Sigmoid colon (tissue), 7 donors: ENCODE results near the gene AK5. TPM values are rescaled to one million over a fixed set of nuclear protein-coding genes. Genes with fewer than 3 reads are reported as not detected.

Experiments
- DNase-seq: peaks from one replicate; pipeline ENCODE4 v3.0.0-alpha.2; 2019
- H3K27ac ChIP-seq, 4 donors: fragments of 200-600 bp; sonication (generic); one replicate each; pipeline ENCODE4 v1.5.1; 2016 to 2019; ENCODE audit warnings: mild to moderate bottlenecking in 1 of 4
- H3K27me3 ChIP-seq, 3 donors: fragments of 200-600 bp; sonication (generic); one replicate each; pipeline ENCODE4 v1.5.1; 2019; ENCODE audit warnings: mild to moderate bottlenecking in 1 of 3
- H3K36me3 ChIP-seq, 4 donors: fragments of 200-600 bp; sonication (generic); one replicate each; pipeline ENCODE4 v1.5.1; 2016 to 2019
- H3K4me1 ChIP-seq, 4 donors: fragments of 200-600 bp; sonication (generic); one replicate each; pipeline ENCODE4 v1.5.1; 2017 to 2019
- H3K4me3 ChIP-seq, 4 donors: fragments of 200-600 bp; sonication (generic); one replicate each; pipeline ENCODE4 v1.5.1; 2017 to 2019; ENCODE audit warnings: mild to moderate bottlenecking in 2 of 4, moderate library complexity in 1 of 4
- H3K9me3 ChIP-seq, 4 donors: fragments of 200-600 bp in 3 of 4; sonication (generic) in 3 of 4; one replicate each; pipeline versions ENCODE4 v1.5.1 to v1.6.1; 2013 to 2019
- EP300 ChIP-seq, 4 donors: sonication (generic); formaldehyde crosslinking; IDR thresholded peaks; one replicate each; pipeline ENCODE4 v1.6.1; 2017; ENCODE audit warnings: antibody characterized with exemption in 4 of 4
- POLR2A ChIP-seq, 2 donors: fragments of 450-650 bp; IDR thresholded peaks; one replicate each; pipeline ENCODE4 v1.6.1; 2016; ENCODE audit warnings: antibody characterized with exemption in 2 of 2, mild to moderate bottlenecking in 2 of 2, moderate library complexity in 2 of 2
- POLR2AphosphoS5 ChIP-seq, 4 donors: sonication (generic); formaldehyde crosslinking; IDR thresholded peaks; one replicate each; pipeline ENCODE4 v1.6.1; 2017; ENCODE audit warnings: antibody characterized with exemption in 4 of 4
- WGBS, 2 donors: extraction: QIAGEN DNeasy Blood & Tissue Kit; methylation state at CpG; one replicate each; pipeline ENCODE4 v1.1.7; 2013; 5-methylcytosine and 5-hydroxymethylcytosine counted together
- intact Hi-C: fragments of 100-400 bp; cut with DNase I; formaldehyde crosslinking; loops from one replicate; pipeline ENCODE4 v1.15.1; 2023
- polyA plus RNA-seq, 3 donors: library from polyadenylated mRNA; stranded (reverse); fragments of 200-250 nt; gene quantifications; one replicate each; pipeline ENCODE4 v1.2.3, GENCODE V29; 2013
- total RNA-seq, 4 donors: library from RNA; depleted of rRNA; stranded (reverse); fragments of >200 nt; gene quantifications; one replicate each; pipeline ENCODE4 v1.1.0, GENCODE V29; 2016
- TF ChIP-seq, protein P1 (sequence below), 4 experiments: fragments of 450-650 bp in 3 of 4; fragments of 200-600 bp in 1 of 4; IDR thresholded peaks; one replicate each; pipeline ENCODE4 v1.5.1; 2016 to 2019; ENCODE audit warnings: antibody characterized with exemption in 4 of 4, mild to moderate bottlenecking in 3 of 4, moderate library complexity in 2 of 4
- donor health status: healthy with polysubstance abuse.
- donor health status: Bipolar disorder and iron deficiency.
- donor health status: healthy.

The AK5 gene
- total and polyA plus RNA-seq, 7 donors: 0.33 to 6.1 (median 1.9) TPM; not detected in 1

DNA sequence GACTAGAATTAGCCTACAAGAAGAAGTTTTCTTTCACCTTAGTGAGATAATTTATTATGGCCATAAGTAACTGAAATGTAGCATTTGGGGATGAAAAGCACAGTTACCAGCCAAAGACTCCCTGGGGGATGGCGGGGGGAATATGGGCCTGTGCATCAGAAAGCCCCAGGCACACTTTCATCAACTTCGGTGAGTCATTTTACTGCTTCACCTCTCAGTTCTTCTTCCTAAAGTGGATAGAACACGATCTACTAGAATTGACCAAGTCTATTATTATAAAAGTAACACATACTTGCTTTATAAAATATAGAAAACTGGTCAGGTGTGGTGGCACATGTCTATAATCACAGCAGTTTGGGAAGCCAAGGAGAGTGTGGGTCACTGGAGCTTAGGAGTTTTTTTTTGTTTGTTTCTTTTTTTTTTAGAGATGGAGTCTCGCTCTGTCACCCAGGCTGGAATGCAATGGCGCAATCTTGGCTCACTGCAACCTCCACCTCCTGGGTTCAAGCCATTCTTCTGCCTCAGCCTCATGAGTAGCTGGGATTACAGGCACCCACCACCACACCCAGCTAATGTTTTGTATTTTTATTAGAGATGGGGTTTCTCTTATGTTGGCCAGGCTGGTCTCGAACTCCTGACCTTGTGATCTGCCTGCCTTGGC lies 258.8 kb downstream of the AK5 start:
- Histone ChIP-seq H3K27me3 (no peaks in the 10 kb centered on the region), H3K9me3 (no peaks in the 10 kb centered on the region), H3K4me3 (no peak overlapping the region), H3K27ac (no peak overlapping the region), H3K36me3 (no peaks in the 10 kb centered on the region), H3K4me1 (peaks cover 0 to 9% (median 0%) of the 10 kb centered on the region in 4 donors)
- TF ChIP-seq EP300 (IDR thresholded peaks at IDR 0.05) (no peak), POLR2AphosphoS5 (IDR thresholded peaks at IDR 0.05) (no peak), POLR2A (IDR thresholded peaks at IDR 0.05) (no peak)
- TF ChIP-seq, protein P1, sequence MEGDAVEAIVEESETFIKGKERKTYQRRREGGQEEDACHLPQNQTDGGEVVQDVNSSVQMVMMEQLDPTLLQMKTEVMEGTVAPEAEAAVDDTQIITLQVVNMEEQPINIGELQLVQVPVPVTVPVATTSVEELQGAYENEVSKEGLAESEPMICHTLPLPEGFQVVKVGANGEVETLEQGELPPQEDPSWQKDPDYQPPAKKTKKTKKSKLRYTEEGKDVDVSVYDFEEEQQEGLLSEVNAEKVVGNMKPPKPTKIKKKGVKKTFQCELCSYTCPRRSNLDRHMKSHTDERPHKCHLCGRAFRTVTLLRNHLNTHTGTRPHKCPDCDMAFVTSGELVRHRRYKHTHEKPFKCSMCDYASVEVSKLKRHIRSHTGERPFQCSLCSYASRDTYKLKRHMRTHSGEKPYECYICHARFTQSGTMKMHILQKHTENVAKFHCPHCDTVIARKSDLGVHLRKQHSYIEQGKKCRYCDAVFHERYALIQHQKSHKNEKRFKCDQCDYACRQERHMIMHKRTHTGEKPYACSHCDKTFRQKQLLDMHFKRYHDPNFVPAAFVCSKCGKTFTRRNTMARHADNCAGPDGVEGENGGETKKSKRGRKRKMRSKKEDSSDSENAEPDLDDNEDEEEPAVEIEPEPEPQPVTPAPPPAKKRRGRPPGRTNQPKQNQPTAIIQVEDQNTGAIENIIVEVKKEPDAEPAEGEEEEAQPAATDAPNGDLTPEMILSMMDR (IDR thresholded peaks at IDR 0.05): no peak
- no peak for DNase-seq
- intact Hi-C loops: no loop called here
- WGBS, 2 donors: 81 to 94% methylated on average over 6 of the region's 6 CpGs

DNA sequence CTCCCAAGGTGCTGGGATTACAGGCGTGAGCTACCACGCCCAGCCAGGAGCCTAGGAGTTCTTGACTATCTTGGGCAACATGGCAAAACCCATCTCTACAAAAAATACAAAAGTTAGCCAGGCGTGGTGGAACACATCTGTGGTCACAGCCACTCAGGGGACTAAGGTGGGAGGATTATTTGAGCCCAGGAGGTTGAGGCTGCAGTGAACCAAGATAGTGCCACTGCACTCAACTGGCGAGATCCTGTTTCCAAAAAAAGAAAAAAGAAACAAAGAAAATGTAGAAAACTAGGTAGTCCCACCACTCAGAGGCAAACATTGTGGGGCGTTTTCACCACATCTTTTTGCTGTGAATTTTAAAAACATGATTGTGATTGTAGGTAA lies 259.3 kb downstream of the AK5 start:
- H3K27me3 ChIP-seq: no peaks in the 10 kb centered on the region
- no peak overlapping the region for H3K4me3 ChIP-seq
- TF ChIP-seq EP300 (IDR thresholded peaks at IDR 0.05) (no peak), POLR2AphosphoS5 (IDR thresholded peaks at IDR 0.05) (no peak), POLR2A (IDR thresholded peaks at IDR 0.05) (no peak)
- TF ChIP-seq, protein P1 (IDR thresholded peaks at IDR 0.05): no peak
- no peaks in the 10 kb centered on the region for H3K36me3 ChIP-seq
- H3K27ac ChIP-seq: no peak overlapping the region
- H3K9me3 ChIP-seq: no peaks in the 10 kb centered on the region
- no peak for DNase-seq
- H3K4me1 ChIP-seq: peaks cover 0 to 9% (median 0%) of the 10 kb centered on the region in 4 donors
- WGBS, 2 donors: 75 to 90% methylated on average over 5 of the region's 5 CpGs
- intact Hi-C loops: no loop called here

DNA sequence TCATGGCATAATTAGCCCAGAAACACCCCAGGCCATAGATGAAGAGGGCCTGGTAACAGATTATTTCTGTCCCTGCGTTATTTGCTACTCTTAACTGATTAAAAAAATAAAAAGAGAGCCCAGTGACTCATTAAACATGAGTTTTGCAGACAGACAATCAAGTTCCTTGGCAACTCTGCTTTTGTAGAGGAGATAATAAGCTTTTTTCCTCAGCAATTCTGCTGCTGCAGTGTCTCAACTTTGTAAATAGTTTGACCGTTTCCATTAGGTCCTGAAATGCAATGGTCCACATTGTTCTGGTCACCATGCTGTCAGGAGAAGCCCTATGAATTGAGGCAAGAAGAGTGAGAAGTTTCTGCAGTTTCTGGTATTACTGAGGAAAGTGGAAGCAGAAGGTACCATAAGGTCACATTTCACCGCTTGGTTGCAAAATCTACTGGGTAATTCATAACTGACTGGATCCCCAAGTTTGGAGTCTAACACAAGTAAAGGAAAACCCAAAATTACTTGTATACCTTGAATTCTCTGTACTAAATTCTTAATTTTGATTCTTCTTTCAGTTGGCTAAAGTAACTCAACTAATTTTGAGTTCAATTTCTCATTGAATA lies 261.1 kb downstream of the AK5 start:
- no peak for DNase-seq
- no peak for TF ChIP-seq EP300 (IDR thresholded peaks at IDR 0.05)
- TF ChIP-seq POLR2A (IDR thresholded peaks at IDR 0.05): no peak
- TF ChIP-seq POLR2AphosphoS5 (IDR thresholded peaks at IDR 0.05): no peak
- TF ChIP-seq, protein P1 (IDR thresholded peaks at IDR 0.05): no peak
- 85 to 89% methylated on average over 3 of the region's 3 CpGs for WGBS, 2 donors
- Histone ChIP-seq H3K4me3 (no peak overlapping the region), H3K27me3 (no peaks in the 10 kb centered on the region), H3K27ac (no peak overlapping the region), H3K4me1 (peaks cover 0 to 9% (median 0%) of the 10 kb centered on the region in 4 donors), H3K36me3 (no peaks in the 10 kb centered on the region), H3K9me3 (no peaks in the 10 kb centered on the region)
- intact Hi-C loops: no loop called here

DNA sequence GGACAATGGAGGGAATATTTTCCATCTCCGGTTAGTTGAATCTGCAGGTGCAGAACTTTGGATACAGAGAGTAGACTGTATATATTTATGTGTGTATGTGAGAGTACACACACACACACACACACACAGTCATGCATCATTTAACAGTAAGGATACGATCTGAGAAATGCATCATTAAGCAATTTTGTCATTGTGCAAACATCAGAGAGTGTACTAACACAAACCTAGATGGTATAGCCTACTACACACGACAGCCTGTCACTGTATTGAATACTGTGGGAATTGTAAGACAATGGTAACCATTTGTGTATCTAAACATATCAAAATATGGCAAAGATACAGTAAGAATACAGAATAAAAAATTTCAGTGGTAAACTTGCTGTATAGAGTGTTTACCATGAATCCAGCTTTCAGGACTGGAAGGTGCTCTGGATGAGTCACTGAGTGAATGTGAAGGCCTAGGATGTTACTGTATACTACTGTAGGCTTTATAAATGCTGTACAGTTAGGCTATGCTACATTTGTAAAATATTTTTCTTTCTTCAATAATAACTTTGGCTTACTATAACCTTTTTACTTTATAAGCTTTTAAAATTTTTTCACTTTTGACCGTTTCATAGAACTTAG lies 262.1 kb downstream of the AK5 start:
- Histone ChIP-seq H3K9me3 (no peaks in the 10 kb centered on the region), H3K4me1 (peaks cover 0 to 9% (median 0%) of the 10 kb centered on the region in 4 donors), H3K4me3 (no peak overlapping the region), H3K27ac (no peak overlapping the region), H3K27me3 (no peaks in the 10 kb centered on the region), H3K36me3 (no peaks in the 10 kb centered on the region)
- WGBS, 2 donors: 70 to 73% methylated on average over 4 of the region's 4 CpGs
- DNase-seq: no peak
- intact Hi-C loops: no loop called here
- TF ChIP-seq POLR2AphosphoS5 (IDR thresholded peaks at IDR 0.05) (no peak), POLR2A (IDR thresholded peaks at IDR 0.05) (no peak), EP300 (IDR thresholded peaks at IDR 0.05) (no peak)
- TF ChIP-seq, protein P1 (IDR thresholded peaks at IDR 0.05): no peak
